CD4-positive, alpha-beta T cell treated with Interleukin-15 for 4 hours (primary cell): Measurements from ENCODE around the gene NEK4.
"Not testable (repeated sequence)": the region's sequence is repeated elsewhere in the genome, so short reads cannot be mapped to it uniquely, and the experiment has no call there.

Experiments used
- DNase-seq: peaks from one replicate; pipeline ENCODE4 v3.0.0-alpha.2; 2020; ENCODE audit warnings: low spot score

NEK4 gene

GRCh38 chr3:52731590-52731989 is 39.1 kb downstream of the NEK4 start:
- no peak for DNase-seq

GRCh38 chr3:52730681-52731080 is 40.1 kb downstream of the NEK4 start:
- no peak for DNase-seq

GRCh38 chr3:52728753-52729152 is 42.0 kb downstream of the NEK4 start:
- not testable (repeated sequence) for DNase-seq

- DNase-seq: no peak
These were observed 46.2 kb downstream of the NEK4 start for GRCh38 chr3:52724511-52724910.

- DNase-seq: no peak
These were observed 46.8 kb downstream of the NEK4 start for GRCh38 chr3:52723935-52724334.

- DNase-seq: no peak
These were observed 48.2 kb downstream of the NEK4 start for GRCh38 chr3:52722491-52722890.

GRCh38 chr3:52721730-52722008 is 49.1 kb downstream of the NEK4 start:
- no peak for DNase-seq

- DNase-seq: peak; percentile 12
These were observed 49.6 kb downstream of the NEK4 start for GRCh38 chr3:52721002-52721729.

- DNase-seq: no peak
These were observed 51.1 kb downstream of the NEK4 start for GRCh38 chr3:52719618-52720017.

GRCh38 chr3:52715714-52716305 is 54.9 kb downstream of the NEK4 start:
- no peak for DNase-seq

GRCh38 chr3:52714335-52715302 is 56.1 kb downstream of the NEK4 start:
- DNase-seq: no peak

- DNase-seq: no peak
These were observed 58.2 kb downstream of the NEK4 start for GRCh38 chr3:52712291-52713212.

GRCh38 chr3:52710512-52710911 is 60.2 kb downstream of the NEK4 start:
- no peak for DNase-seq

- no peak for DNase-seq
These were observed 63.2 kb downstream of the NEK4 start for GRCh38 chr3:52707585-52707984.

- DNase-seq: peak; percentile 78
These were observed 64.8 kb downstream of the NEK4 start, which contains the start of the genes GLT8D1 and SPCS1 for GRCh38 chr3:52705688-52706686. Gene GLT8D1 (minus strand): TSS chr3:52705791. CDS start chr3:52700460, 5,331 bp downstream. Gene SPCS1 (plus strand): TSS chr3:52706106. CDS start chr3:52706247, 141 bp downstream.

- DNase-seq: no peak
These were observed 65.4 kb downstream of the NEK4 start for GRCh38 chr3:52705438-52705687.

GRCh38 chr3:52704611-52705437 is 65.9 kb downstream of the NEK4 start:
- DNase-seq: no peak

- no peak for DNase-seq
These were observed 67.4 kb downstream of the NEK4 start for GRCh38 chr3:52703341-52703740.

- DNase-seq: no peak
These were observed 73.1 kb downstream of the NEK4 start for GRCh38 chr3:52697632-52697965.
